Neural cell (in vitro differentiated cells): ENCODE data around the gene PLEKHA5. TPM values are rescaled to one million over a fixed set of nuclear protein-coding genes. Genes with fewer than 3 reads are reported as not detected.

Experiments used
- H2AFZ ChIP-seq: fragments of 200-600, 300-800 bp; sonication (generic), shearing (Covaris generic); 2 replicates; pipeline ENCODE4 v1.6.0; 2014; ENCODE audit warnings: low read depth, mild to moderate bottlenecking, antibody characterized with exemption, low read length, moderate library complexity
- H3F3A ChIP-seq: fragments of 200-600 bp; shearing (Covaris generic); 2 replicates; pipeline ENCODE4 v1.6.1; 2016; ENCODE audit warnings: mild to moderate bottlenecking, moderate library complexity, mixed read lengths, antibody characterized with exemption, low read length; ENCODE audit not compliant: insufficient read depth, poor library complexity, severe bottlenecking
- H3K27ac ChIP-seq: fragments of 200-600, 300-800 bp; sonication (generic), shearing (Covaris generic); 2 replicates; pipeline ENCODE4 v1.5.1; 2014; ENCODE audit warnings: mild to moderate bottlenecking, low read length, moderate library complexity
- H3K27me3 ChIP-seq: fragments of 300-800, 200-600 bp; sonication (generic), shearing (Covaris generic); 2 replicates; pipeline ENCODE4 v1.6.0; 2014; ENCODE audit warnings: mild to moderate bottlenecking, low read depth, low read length, moderate library complexity; ENCODE audit not compliant: insufficient read depth
- H3K36me3 ChIP-seq: fragments of 300-800, 200-600 bp; sonication (generic), shearing (Covaris generic); 2 replicates; pipeline ENCODE4 v1.5.1; 2014; ENCODE audit warnings: mild to moderate bottlenecking, antibody characterized with exemption, low read length, moderate library complexity; ENCODE audit not compliant: insufficient read depth
- H3K4me2 ChIP-seq: fragments of 300-800, 200-600 bp; sonication (generic), shearing (Covaris generic); 2 replicates; pipeline ENCODE4 v1.6.0; 2014; ENCODE audit warnings: mild to moderate bottlenecking, low read length
- H3K4me3 ChIP-seq: fragments of 300-800, 200-600 bp; sonication (generic), shearing (Covaris generic); 2 replicates; pipeline ENCODE4 v1.5.1; 2014; ENCODE audit warnings: mild to moderate bottlenecking, low read length, moderate library complexity
- H3K79me2 ChIP-seq: fragments of 200-600 bp; shearing (Covaris generic); replicated peaks from 2 replicates; pipeline ENCODE4 v1.6.0; 2014; ENCODE audit warnings: mild to moderate bottlenecking, low read length, moderate library complexity; ENCODE audit not compliant: insufficient read depth
- H3K9ac ChIP-seq: fragments of 300-800, 200-600 bp; sonication (generic), shearing (Covaris generic); 2 replicates; pipeline ENCODE4 v1.6.1; 2016; ENCODE audit warnings: mild to moderate bottlenecking, low read length, mixed read lengths
- H3K9me2 ChIP-seq: fragments of 200-600 bp; shearing (Covaris generic); 2 replicates; pipeline ENCODE4 v1.6.1; 2016; ENCODE audit warnings: mild to moderate bottlenecking, low read length, mixed read lengths; ENCODE audit not compliant: insufficient read depth
- H3K9me3 ChIP-seq: fragments of 200-600, 300-800 bp; sonication (generic), shearing (Covaris generic); 2 replicates; pipeline ENCODE4 v1.6.1; 2016; ENCODE audit warnings: mild to moderate bottlenecking, mixed run types, low read length, moderate library complexity, mixed read lengths
- H4K20me1 ChIP-seq: fragments of 200-600 bp; shearing (Covaris generic); 2 replicates; pipeline ENCODE4 v1.6.1; 2016; ENCODE audit warnings: mild to moderate bottlenecking, mixed run types; ENCODE audit not compliant: insufficient read depth
- EP300 ChIP-seq: fragments of 450-650 bp; conservative IDR thresholded peaks from 2 replicates; pipeline ENCODE4 v1.6.1; 2014; ENCODE audit warnings: antibody characterized with exemption, mild to moderate bottlenecking, moderate library complexity; ENCODE audit not compliant: poor library complexity, severe bottlenecking
- EZH2 ChIP-seq: fragments of 200-600, 300-800 bp; shearing (Covaris generic), sonication (generic); IDR thresholded peaks from 2 replicates; pipeline ENCODE4 v1.6.1; 2014; ENCODE audit warnings: antibody characterized with exemption, low read length, borderline replicate concordance, mild to moderate bottlenecking; ENCODE audit not compliant: insufficient read depth, poor library complexity, severe bottlenecking
- MXI1 ChIP-seq: fragments of 450-650 bp; conservative IDR thresholded peaks from 2 replicates; pipeline ENCODE4 v1.6.1; 2014; ENCODE audit warnings: antibody characterized with exemption, mild to moderate bottlenecking; ENCODE audit not compliant: poor library complexity, severe bottlenecking
- POLR2AphosphoS5 ChIP-seq: IDR thresholded peaks from 2 replicates; pipeline ENCODE4 v1.6.1; 2012
- RAD21 ChIP-seq: fragments of 450-650 bp; conservative IDR thresholded peaks from 2 replicates; pipeline ENCODE4 v1.6.1; 2014; ENCODE audit warnings: antibody characterized with exemption, mild to moderate bottlenecking, moderate library complexity
- SMC3 ChIP-seq: fragments of 450-650 bp; conservative IDR thresholded peaks from 2 replicates; pipeline ENCODE4 v1.6.1; 2014; ENCODE audit warnings: antibody characterized with exemption, mild to moderate bottlenecking, moderate library complexity; ENCODE audit not compliant: poor library complexity
- TAF1 ChIP-seq: IDR thresholded peaks from 2 replicates; pipeline ENCODE4 v1.6.1; 2012; ENCODE audit warnings: low read depth
- polyA plus RNA-seq: library from polyadenylated mRNA; depleted of rRNA; stranded (reverse); fragments of >200 nt; gene quantifications from 2 replicates; pipeline ENCODE4 v1.2.3, GENCODE V29; 2014
- TF ChIP-seq, protein P1 (sequence below): fragments of 450-650 bp; IDR thresholded peaks from 2 replicates; pipeline ENCODE4 v1.5.1; 2014; ENCODE audit warnings: antibody characterized with exemption, mild to moderate bottlenecking, moderate library complexity; ENCODE audit not compliant: poor library complexity, severe bottlenecking
- TF ChIP-seq, protein P2 (sequence below): IDR thresholded peaks from 2 replicates; pipeline ENCODE4 v1.6.1; 2012; ENCODE audit warnings: borderline replicate concordance

Gene PLEKHA5
- polyA plus RNA-seq, 1 donor from 2014 or later = 130 TPM

DNA sequence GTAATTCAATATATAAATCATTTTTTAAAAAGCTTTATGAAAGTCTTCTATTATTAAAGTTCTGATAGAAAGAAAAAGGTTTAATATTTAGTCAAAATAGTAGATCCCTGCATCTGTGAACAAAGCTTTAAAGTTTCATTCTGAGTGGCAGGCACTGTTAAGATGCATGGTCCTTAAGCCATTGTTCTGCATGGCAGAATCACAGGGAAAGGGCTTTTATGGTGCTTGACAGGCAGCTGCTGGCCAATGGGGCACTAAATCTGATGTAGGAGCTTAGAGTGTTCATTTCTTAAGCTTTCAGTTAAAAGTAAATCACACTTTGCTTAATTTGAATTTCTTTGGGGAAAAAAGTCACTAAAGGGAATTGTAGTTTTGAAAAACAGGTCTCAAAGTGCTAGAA is 148.2 kb downstream of the PLEKHA5 start:
- Histone ChIP-seq H3F3A (no peaks in the 10 kb centered on the region), H3K36me3 (peaks cover 7% of the 10 kb centered on the region), H3K4me3 (no peak overlapping the region), H3K9ac (no peak overlapping the region), H3K4me2 (no peak overlapping the region), H4K20me1 (no peaks in the 10 kb centered on the region), H3K9me2 (no peaks in the 10 kb centered on the region), H3K27me3 (no peaks in the 10 kb centered on the region), H3K79me2 (no peaks in the 10 kb centered on the region), H2AFZ (no peak overlapping the region), H3K9me3 (no peaks in the 10 kb centered on the region), H3K27ac (no peak overlapping the region)
- no peak for TF ChIP-seq MXI1
- TF ChIP-seq TAF1 = no peak
- no peak for TF ChIP-seq SMC3
- TF ChIP-seq EP300 = no peak
- TF ChIP-seq, protein P1, sequence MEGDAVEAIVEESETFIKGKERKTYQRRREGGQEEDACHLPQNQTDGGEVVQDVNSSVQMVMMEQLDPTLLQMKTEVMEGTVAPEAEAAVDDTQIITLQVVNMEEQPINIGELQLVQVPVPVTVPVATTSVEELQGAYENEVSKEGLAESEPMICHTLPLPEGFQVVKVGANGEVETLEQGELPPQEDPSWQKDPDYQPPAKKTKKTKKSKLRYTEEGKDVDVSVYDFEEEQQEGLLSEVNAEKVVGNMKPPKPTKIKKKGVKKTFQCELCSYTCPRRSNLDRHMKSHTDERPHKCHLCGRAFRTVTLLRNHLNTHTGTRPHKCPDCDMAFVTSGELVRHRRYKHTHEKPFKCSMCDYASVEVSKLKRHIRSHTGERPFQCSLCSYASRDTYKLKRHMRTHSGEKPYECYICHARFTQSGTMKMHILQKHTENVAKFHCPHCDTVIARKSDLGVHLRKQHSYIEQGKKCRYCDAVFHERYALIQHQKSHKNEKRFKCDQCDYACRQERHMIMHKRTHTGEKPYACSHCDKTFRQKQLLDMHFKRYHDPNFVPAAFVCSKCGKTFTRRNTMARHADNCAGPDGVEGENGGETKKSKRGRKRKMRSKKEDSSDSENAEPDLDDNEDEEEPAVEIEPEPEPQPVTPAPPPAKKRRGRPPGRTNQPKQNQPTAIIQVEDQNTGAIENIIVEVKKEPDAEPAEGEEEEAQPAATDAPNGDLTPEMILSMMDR = no peak
- no peak for TF ChIP-seq RAD21
- TF ChIP-seq, protein P2, sequence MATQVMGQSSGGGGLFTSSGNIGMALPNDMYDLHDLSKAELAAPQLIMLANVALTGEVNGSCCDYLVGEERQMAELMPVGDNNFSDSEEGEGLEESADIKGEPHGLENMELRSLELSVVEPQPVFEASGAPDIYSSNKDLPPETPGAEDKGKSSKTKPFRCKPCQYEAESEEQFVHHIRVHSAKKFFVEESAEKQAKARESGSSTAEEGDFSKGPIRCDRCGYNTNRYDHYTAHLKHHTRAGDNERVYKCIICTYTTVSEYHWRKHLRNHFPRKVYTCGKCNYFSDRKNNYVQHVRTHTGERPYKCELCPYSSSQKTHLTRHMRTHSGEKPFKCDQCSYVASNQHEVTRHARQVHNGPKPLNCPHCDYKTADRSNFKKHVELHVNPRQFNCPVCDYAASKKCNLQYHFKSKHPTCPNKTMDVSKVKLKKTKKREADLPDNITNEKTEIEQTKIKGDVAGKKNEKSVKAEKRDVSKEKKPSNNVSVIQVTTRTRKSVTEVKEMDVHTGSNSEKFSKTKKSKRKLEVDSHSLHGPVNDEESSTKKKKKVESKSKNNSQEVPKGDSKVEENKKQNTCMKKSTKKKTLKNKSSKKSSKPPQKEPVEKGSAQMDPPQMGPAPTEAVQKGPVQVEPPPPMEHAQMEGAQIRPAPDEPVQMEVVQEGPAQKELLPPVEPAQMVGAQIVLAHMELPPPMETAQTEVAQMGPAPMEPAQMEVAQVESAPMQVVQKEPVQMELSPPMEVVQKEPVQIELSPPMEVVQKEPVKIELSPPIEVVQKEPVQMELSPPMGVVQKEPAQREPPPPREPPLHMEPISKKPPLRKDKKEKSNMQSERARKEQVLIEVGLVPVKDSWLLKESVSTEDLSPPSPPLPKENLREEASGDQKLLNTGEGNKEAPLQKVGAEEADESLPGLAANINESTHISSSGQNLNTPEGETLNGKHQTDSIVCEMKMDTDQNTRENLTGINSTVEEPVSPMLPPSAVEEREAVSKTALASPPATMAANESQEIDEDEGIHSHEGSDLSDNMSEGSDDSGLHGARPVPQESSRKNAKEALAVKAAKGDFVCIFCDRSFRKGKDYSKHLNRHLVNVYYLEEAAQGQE = no peak
- TF ChIP-seq POLR2AphosphoS5 = no peak
- no peak for TF ChIP-seq EZH2

DNA sequence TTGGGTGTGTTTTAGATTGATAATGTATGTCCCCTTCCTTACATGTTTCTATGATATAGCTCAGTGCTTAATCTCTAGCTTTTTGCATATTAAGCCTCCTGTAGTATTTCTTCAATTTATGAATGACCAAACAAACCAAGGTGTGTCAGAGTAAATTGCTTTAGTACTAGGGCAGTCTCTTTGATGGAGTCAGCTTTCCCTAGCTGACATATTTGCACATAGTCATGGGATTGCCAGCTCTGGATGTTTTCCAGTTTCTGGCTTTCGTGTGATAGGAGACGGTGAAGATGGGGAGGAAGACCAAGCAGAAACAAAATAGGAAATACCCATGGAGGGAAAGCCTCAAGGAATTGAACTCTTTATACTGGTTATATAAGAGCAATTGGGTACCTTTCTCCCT is 148.9 kb downstream of the PLEKHA5 start:
- Histone ChIP-seq H3K9ac (no peak overlapping the region), H3K9me2 (no peaks in the 10 kb centered on the region), H3K79me2 (no peaks in the 10 kb centered on the region), H3K4me2 (no peak overlapping the region), H3K36me3 (peaks cover 7% of the 10 kb centered on the region), H3K4me3 (no peak overlapping the region), H4K20me1 (no peaks in the 10 kb centered on the region), H3F3A (no peaks in the 10 kb centered on the region), H3K27ac (no peak overlapping the region), H3K27me3 (no peaks in the 10 kb centered on the region), H2AFZ (no peak overlapping the region), H3K9me3 (no peaks in the 10 kb centered on the region)
- TF ChIP-seq, protein P1 = no peak
- TF ChIP-seq EZH2 = no peak
- no peak for TF ChIP-seq POLR2AphosphoS5
- TF ChIP-seq, protein P2 = no peak
- no peak for TF ChIP-seq RAD21
- no peak for TF ChIP-seq SMC3
- TF ChIP-seq TAF1 = no peak
- no peak for TF ChIP-seq EP300
- no peak for TF ChIP-seq MXI1
